ENCODE results near the gene DNM2. TPM values are rescaled to one million over a fixed set of nuclear protein-coding genes. Genes with fewer than 3 reads are reported as not detected.
"Not testable (repeated sequence)": the region's sequence is repeated elsewhere in the genome, so short reads cannot be mapped to it uniquely, and the experiment has no call there.

DNM2 gene
- total RNA-seq, 1 donor from 2014 or later = 116 TPM

- DNase-seq (ENCODE audit: low read depth, low spot score) = peak; percentile 19
Observed at GRCh38 chr19:10751109-10751953, 33.5 kb downstream of the DNM2 start.

- no peak for DNase-seq (ENCODE audit: low read depth, low spot score)
Observed at GRCh38 chr19:10752237-10752912, 34.5 kb downstream of the DNM2 start.

- DNase-seq (ENCODE audit: low read depth, low spot score) = no peak
Observed at GRCh38 chr19:10752913-10753704, 35.2 kb downstream of the DNM2 start.

- DNase-seq (ENCODE audit: low read depth, low spot score) = no peak
Observed at GRCh38 chr19:10756371-10756770, 38.5 kb downstream of the DNM2 start.

GRCh38 chr19:10756791-10757190, 38.9 kb downstream of the DNM2 start:
- DNase-seq (ENCODE audit: low read depth, low spot score) = no peak

- not testable (repeated sequence) for DNase-seq (ENCODE audit: low read depth, low spot score)
Observed at GRCh38 chr19:10758050-10758449, 40.2 kb downstream of the DNM2 start.

- no peak for DNase-seq (ENCODE audit: low read depth, low spot score)
Observed at GRCh38 chr19:10758978-10759377, 41.1 kb downstream of the DNM2 start.

- DNase-seq (ENCODE audit: low read depth, low spot score) = no peak
Observed at GRCh38 chr19:10760273-10760944, 42.5 kb downstream of the DNM2 start.

GRCh38 chr19:10761443-10762250, 43.8 kb downstream of the DNM2 start:
- no peak for DNase-seq (ENCODE audit: low read depth, low spot score)

- DNase-seq (ENCODE audit: low read depth, low spot score) = no peak
Observed at GRCh38 chr19:10762656-10763055, 44.8 kb downstream of the DNM2 start.

- no peak for DNase-seq (ENCODE audit: low read depth, low spot score)
Observed at GRCh38 chr19:10763411-10763810, 45.5 kb downstream of the DNM2 start.

GRCh38 chr19:10763828-10764339, 46.0 kb downstream of the DNM2 start:
- DNase-seq (ENCODE audit: low read depth, low spot score) = no peak

- no peak for DNase-seq (ENCODE audit: low read depth, low spot score)
Observed at GRCh38 chr19:10764340-10764894, 46.5 kb downstream of the DNM2 start.

- no peak for DNase-seq (ENCODE audit: low read depth, low spot score)
Observed at GRCh38 chr19:10766049-10766623, 48.3 kb downstream of the DNM2 start.

- DNase-seq (ENCODE audit: low read depth, low spot score) = no peak
Observed at GRCh38 chr19:10766671-10767201, 48.9 kb downstream of the DNM2 start.

GRCh38 chr19:10767726-10768125, 49.8 kb downstream of the DNM2 start:
- no peak for DNase-seq (ENCODE audit: low read depth, low spot score)

GRCh38 chr19:10768369-10768768, 50.5 kb downstream of the DNM2 start:
- no peak for DNase-seq (ENCODE audit: low read depth, low spot score)

GRCh38 chr19:10768936-10769335, 51.1 kb downstream of the DNM2 start:
- no peak for DNase-seq (ENCODE audit: low read depth, low spot score)

Measured in pulmonary artery endothelial cell (primary cell).